Hepatic stellate cell (primary cell): Measurements from ENCODE around the gene SLC22A7.

Source experiments
- DNase-seq: peaks from one replicate; pipeline ENCODE4 v3.0.0; 2011; ENCODE audit warnings: low spot score

SLC22A7 gene

GRCh38 chr6:43283514-43283901 is 14.6 kb upstream of the SLC22A7 start:
- DNase-seq: no peak

- no peak for DNase-seq
Measured at GRCh38 chr6:43283905-43284304, 14.2 kb upstream of the SLC22A7 start.

DNA sequence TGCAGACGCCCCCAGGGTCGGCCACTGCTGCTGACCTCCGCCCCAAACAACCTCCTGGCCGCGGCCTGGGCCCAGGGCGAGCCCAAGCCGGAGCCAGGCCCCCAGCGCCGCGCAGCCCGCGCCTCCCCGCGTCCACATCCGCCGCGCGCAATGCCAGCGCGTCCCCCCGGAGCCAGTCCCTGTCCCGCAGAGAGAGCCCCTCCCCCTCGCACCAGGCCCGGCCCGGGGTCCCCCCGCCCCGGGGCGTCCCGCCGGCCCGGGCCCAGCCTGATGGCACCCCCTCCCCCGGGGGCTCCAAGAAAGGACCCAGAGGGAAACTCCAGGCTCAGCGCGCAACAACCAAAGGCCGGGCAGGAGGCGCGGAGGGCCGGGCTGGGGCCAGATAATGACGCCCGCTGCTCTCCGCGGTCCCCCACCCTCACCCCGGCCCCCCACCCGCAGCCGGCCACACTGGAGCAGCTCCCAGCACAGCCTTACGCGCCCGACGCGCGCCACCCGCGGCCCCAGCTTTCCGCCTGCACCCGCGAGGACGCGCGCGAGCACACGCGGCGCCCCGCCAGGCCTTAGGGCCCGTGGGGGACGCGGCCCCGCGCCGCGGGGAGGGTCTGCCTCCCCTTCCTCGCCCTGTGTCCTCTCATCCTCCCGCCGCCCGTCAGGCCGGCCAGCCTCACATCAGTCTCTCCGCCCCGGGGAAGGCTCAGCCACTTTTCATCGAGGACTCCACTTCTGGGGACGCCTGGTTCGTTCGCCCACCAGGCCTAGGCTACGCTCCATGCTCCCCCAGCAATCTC is 12.9 kb upstream of the SLC22A7 start:
- no peak for DNase-seq

GRCh38 chr6:43285832-43286231 is 12.2 kb upstream of the SLC22A7 start:
- no peak for DNase-seq

GRCh38 chr6:43286456-43286979 is 11.5 kb upstream of the SLC22A7 start:
- DNase-seq: no peak

GRCh38 chr6:43286980-43287716 is 10.9 kb upstream of the SLC22A7 start:
- DNase-seq: no peak

DNA sequence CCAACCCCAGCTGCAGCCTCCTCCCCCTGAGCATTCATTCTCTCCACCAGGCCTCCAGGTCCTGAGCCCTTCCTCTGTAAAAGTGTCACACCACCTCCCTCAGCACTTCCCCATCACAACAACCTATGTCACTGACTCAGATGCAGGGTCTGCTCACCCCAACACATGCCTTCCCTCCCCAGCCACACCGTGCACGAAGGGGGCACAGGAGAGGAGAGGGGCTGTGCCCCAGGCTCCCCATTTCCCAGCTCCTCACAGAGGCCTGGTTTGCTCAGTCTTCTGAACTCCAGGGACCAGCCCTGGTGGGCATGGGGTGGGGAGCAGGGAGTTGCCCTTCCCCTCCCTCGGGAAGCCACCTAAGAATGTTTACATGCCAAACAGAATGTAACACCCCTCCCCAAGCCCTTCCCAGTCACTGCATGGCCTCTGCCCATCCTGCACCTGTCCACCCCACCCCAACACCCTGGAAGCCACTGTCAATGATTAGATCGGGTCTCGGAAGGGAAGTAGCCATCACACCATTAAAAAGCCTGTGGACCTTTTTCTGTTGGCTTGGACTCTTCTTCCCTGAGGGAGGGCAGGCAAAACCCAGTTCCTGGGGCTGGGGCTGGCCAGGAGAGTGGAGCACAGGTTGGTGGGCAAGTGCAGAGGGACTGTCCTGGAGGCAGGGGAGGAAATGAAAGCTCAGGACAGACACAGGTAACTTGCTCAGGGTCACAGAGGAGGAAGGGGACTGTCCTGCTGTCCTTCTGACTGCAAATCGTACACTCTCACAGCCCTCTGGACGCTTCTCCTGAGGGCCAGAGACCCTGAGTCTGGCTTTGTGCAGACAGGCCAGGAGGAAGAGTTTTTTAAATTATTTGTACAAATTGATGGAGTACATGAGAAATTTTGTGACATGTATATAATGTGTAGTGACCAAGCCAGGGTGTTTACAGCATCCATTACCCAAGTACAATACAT is 10.1 kb upstream of the SLC22A7 start:
- DNase-seq: no peak

DNA sequence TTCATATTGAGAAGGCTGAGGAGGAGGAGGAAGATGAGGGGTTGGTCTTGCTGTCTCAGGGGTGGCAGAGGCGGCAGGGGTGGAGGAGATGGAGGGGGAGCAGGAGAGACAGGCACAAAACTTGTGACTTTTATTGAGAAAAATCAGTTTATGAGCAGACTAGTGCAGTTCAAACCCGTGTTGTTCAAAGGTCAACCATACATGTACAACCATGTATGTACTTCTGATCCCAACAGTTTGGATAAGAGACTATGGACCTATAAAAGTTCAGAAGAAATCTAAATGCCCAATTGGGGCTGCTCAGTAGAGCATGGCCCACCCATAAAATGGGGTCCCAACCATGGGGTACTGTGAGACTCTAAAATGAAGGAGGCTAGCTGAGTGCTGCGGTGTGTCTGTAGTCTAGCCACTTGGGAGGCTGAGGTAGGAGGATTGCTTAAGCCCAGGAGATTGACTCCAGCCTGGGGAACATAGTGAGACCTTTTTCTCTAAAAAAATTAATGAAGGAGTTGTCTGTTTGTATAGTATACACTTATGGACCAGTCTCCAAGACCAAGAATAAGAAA is 7.6 kb upstream of the SLC22A7 start:
- no peak for DNase-seq

GRCh38 chr6:43290905-43291355 is 7.1 kb upstream of the SLC22A7 start:
- DNase-seq: no peak

DNA sequence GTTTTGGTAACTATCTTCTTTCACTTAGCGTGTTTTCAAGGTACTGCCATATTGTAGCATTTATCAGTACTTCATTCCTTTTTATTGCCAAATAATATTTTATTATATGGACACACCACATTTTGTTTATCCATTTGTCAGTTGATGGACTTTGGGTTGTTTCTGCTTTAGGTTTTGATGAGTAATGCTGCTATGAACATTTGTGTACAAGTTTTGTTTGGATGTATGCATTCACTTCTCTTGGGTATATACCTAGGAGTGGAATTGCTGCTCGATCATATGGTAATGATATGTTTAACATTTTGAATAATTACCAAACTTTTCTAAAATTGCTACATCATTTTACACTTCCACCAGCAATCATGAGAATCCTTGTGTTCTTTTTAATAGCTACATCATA is 6.4 kb upstream of the SLC22A7 start:
- DNase-seq: no peak

- DNase-seq: no peak
Measured at GRCh38 chr6:43292341-43292740, 5.7 kb upstream of the SLC22A7 start.

DNA sequence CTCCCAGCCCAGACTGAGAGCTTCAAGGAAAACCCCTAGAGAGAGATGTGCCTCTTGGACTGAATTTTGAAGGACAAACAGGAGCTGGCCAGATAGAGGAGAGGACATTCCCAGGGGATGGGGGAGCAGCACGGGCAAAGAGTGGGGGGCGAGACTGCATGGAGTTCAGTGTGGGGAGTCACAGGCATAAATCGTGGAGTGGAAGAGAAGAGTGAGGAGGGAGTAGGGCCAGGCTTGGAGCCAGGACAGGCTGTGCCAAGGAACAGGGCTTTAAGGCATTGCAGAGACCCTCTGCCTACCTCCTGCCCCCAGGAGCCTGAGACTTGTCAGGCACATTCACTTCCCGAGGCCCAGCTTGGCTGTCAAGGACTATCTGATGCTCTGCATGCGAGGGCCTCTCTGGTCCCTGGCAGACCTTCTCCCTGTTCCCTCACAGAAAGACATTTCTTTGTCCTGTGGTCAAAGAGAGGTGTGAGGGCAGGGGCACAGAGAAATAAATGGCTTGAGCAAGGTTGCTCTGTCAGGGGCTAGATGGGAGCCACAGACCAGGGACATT is 5.2 kb upstream of the SLC22A7 start:
- no peak for DNase-seq

DNA sequence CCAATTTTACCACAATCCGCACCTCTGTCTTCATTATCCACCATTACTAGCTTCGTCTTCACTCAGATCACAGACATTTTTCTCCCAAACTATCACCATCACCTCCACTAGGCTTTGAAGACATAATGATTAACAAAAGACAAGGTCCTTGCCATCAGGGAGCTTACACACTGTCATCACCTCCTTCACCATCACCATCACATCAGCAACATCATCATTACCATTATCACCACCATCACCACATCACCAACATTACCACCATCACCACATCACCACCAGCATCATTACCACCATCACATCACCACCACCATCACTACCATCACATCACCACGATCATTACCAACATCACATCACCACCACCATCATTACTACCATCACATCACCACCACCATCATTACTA is 4.4 kb upstream of the SLC22A7 start:
- no peak for DNase-seq

DNA sequence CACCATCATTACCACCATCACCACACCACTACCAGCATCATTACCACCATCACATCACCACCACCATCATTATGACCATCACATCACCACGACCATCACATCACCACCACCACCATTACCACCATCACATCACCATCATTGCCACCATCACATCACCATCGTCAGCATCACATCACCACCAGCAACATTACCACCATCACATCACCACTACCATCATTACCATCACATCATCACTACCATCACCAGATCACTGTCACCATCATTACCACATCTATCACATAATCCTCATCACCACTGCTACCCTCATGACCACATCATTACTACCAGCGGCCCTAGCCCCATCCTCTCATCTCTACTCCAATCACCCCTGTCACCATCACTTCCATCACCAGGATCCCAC is 3.5 kb upstream of the SLC22A7 start:
- DNase-seq: no peak

GRCh38 chr6:43295456-43295855 is 2.6 kb upstream of the SLC22A7 start:
- DNase-seq: no peak

GRCh38 chr6:43296780-43297497 is 1.1 kb upstream of the SLC22A7 start:
- peak; percentile 12 for DNase-seq

DNA sequence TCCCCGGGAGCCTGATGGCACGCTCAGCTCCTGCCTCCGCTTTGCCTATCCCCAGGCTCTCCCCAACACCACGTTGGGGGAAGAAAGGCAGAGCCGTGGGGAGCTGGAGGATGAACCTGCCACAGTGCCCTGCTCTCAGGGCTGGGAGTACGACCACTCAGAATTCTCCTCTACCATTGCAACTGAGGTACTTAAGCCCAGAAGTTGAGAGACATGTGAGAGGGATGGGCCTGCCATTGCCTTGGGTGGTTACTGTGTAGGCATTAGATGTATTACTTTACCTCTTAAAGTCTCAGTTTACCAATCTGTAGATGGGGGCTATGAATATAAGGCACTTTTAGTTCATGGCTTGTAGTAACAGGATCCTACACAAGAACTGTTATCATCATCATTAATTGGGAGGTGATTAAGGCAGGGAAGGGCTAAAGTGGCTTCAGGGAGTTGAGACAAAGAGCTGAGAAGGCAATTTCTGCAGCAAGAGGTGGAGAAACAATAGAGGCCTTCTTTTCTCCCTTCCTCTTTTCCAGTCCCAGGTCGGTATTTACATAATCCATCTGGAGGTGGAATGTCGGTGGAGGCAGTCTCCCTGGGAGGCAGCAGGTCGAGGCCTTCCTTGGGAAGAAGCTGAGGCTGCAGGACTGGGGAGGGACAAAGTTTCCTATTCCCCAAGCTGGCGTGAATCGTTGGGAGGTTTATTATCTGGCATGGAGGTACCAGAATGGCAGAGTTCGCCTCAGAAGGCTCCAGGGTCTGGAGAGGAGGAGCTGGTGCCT is 691 bp downstream of the SLC22A7 start:
- no peak for DNase-seq

GRCh38 chr6:43299338-43300293 is 1.6 kb downstream of the SLC22A7 start:
- no peak for DNase-seq
